HG03571 (cell line): ENCODE results near the gene CTSW.
A peak's percentile ranks its signal among the peaks of the same experiment; 100 is the strongest.
"Not testable (repeated sequence)": the region's sequence is repeated elsewhere in the genome, so short reads cannot be mapped to it uniquely, and the experiment has no call there.

Experiments used
- ATAC-seq: cut with Tn5 transposase; IDR thresholded peaks from one replicate; pipeline ENCODE4 v1.9.1; 2021; ENCODE audit not compliant: unreplicated experiment

Gene CTSW

GRCh38 chr11:65879617-65880016 lies at the start of gene CTSW:
Gene CTSW, plus strand, starts transcription at chr11:65879837. Its CDS starts 18 bp downstream, at chr11:65879855.
- ATAC-seq, result no peak

- ATAC-seq, result not testable (repeated sequence)
These were observed 47.4 kb upstream of the CTSW start for GRCh38 chr11:65832231-65832630.

- ATAC-seq, result peak; percentile 60
These were observed 46.2 kb upstream of the CTSW start, which contains the start of gene SNX32 for GRCh38 chr11:65833297-65834030. Gene SNX32, plus strand, starts transcription at chr11:65833963. Its CDS starts 103 bp downstream, at chr11:65834066.

- ATAC-seq, result no peak
These were observed 45.4 kb upstream of the CTSW start for GRCh38 chr11:65834202-65834601.

GRCh38 chr11:65842144-65842543 lies 37.5 kb upstream of the CTSW start:
- no peak for ATAC-seq

GRCh38 chr11:65843811-65844210 lies 35.8 kb upstream of the CTSW start:
- ATAC-seq, result no peak

GRCh38 chr11:65844231-65844872 lies 35.3 kb upstream of the CTSW start:
- ATAC-seq, result no peak

- ATAC-seq, result no peak
These were observed 31.9 kb upstream of the CTSW start for GRCh38 chr11:65847746-65848145.

- not testable (repeated sequence) for ATAC-seq
These were observed 30.9 kb upstream of the CTSW start for GRCh38 chr11:65848693-65849092.

GRCh38 chr11:65849366-65849765 lies 30.3 kb upstream of the CTSW start:
- no peak for ATAC-seq

- ATAC-seq, result no peak
These were observed 29.8 kb upstream of the CTSW start for GRCh38 chr11:65849771-65850216.

GRCh38 chr11:65850217-65851082 lies 29.2 kb upstream of the CTSW start:
- ATAC-seq, result no peak

GRCh38 chr11:65851083-65851579 lies 28.5 kb upstream of the CTSW start:
- ATAC-seq, result no peak

- ATAC-seq, result no peak
These were observed 27.7 kb upstream of the CTSW start for GRCh38 chr11:65851811-65852507.

GRCh38 chr11:65852508-65853245 lies 27.0 kb upstream of the CTSW start:
- no peak for ATAC-seq

GRCh38 chr11:65853246-65853979 lies 26.2 kb upstream of the CTSW start:
- ATAC-seq, result no peak

- ATAC-seq, result no peak
These were observed 25.5 kb upstream of the CTSW start for GRCh38 chr11:65854161-65854592.

- no peak for ATAC-seq
These were observed 24.5 kb upstream of the CTSW start for GRCh38 chr11:65854852-65855837.
